ENCODE measurements around the gene MAOA.
"Not testable (repeated sequence)": the region's sequence is repeated elsewhere in the genome, so short reads cannot be mapped to it uniquely, and the experiment has no call there.

DNA sequence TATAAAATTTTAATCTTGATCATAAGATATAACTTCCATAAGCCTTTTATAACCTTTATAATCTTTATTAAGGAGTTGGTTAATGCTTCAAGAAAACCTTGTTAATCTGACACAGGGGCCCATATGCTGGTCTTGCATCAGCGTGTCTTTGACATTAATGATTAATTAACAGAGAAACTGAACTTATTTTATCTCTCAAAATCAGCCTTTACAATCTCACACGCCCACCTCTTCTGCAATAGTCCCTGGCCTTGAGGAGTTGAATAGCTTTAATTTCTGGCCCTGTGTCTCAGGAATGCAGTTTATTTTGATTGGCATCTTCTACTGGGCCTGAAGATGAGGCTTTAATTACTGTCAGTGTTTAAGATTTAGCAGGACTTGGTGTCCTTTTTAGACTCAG, 36.2 kb upstream of the MAOA start:
- TF ChIP-seq EZH2 (IDR thresholded peaks at IDR 0.05; ENCODE audit: insufficient read depth, poor library complexity, severe bottlenecking); EZH2phosphoT487 (IDR thresholded peaks at IDR 0.05; ENCODE audit: insufficient read depth, low read depth): not testable (repeated sequence)
